Ecto neural progenitor cell (in vitro differentiated cells): Measurements from ENCODE around the gene LZTR1.

ENCODE experiments used
- DNase-seq: peaks from one replicate; pipeline ENCODE4 v3.0.0-alpha.2; 2018; ENCODE audit warnings: low spot score

LZTR1 gene

DNA sequence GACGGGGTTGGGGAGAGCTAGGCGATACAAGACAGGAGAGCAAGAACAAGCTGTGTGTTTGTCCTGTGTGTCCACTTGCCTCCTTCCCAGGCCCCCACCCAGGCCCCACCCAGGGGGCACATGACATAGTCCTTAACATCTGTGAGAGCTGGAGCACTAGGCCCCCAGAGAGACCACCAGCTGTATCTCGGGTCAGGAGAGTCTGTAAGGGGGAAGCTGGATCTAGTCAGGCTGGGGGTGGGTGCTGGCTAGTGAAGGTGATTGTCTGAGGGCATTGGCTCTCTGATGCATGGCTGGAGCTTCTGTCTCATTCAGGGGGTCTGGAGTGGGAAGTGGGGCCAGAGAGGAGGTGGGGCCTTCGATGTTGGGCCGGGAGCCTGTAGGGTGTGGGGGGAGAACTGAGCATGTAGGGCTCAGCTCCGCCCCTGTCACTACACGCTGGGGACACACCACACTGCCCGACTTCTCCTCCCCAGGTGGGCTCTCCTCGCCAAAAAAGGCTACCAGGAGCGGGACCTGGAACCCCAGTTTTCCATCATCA lies 33.4 kb downstream of the LZTR1 start:
- DNase-seq: no peak

DNA sequence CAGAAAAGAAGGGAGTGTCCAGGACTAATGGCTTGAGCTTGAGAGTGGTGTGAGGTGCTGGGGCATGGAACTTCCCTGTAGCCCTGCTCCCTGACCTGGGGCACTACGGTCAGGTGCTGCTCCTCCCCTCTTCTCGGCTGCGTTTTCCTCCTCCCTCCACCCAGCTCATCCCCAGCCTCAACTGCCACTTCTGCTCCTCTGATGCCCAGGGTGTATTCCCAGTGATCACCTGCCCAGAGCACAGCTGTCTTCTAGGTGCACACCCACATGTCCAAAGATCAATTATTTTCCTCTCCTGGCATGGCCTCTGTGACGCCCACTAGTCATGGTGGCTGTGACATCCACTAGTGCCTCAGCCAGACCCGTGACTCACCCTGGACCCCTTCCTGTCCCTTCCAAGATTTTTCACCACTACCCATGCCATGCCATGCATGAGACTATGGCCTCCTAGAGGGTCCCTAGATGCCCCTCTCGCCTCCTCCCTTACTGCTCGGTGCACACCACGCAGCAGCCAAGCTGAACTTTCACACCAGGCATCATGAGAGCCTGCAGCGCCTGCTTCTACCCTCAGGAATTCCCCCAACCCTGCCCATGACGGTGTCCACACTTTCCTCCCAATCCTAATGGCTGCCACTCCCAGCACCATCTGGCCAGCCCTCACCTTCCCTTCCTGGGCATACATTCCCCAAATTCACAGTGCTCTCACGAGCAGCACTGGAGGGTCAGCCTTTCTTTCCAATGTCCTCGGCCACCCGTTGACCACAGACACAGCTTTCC lies 34.7 kb downstream of the LZTR1 start:
- DNase-seq: no peak

DNA sequence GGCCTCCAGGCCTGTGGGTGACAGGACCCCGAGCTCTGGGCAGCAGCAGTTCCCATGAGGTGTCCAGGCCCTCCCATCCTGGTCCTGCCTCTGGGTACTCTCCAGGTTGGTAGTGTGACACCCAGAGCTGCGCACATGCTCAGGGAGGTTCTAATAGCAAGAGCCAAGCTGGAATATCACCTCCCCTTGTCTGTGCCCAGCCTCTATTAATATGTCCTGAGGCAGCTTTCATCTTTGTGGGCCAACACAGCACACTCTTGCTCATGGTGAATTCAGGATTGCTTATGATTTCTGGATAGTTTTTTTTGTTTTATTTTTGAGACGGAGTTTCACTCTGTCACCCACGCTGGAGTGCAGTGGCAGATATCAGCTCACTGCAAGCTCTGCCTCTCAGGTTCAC lies 36.2 kb downstream of the LZTR1 start:
- no peak for DNase-seq

DNA sequence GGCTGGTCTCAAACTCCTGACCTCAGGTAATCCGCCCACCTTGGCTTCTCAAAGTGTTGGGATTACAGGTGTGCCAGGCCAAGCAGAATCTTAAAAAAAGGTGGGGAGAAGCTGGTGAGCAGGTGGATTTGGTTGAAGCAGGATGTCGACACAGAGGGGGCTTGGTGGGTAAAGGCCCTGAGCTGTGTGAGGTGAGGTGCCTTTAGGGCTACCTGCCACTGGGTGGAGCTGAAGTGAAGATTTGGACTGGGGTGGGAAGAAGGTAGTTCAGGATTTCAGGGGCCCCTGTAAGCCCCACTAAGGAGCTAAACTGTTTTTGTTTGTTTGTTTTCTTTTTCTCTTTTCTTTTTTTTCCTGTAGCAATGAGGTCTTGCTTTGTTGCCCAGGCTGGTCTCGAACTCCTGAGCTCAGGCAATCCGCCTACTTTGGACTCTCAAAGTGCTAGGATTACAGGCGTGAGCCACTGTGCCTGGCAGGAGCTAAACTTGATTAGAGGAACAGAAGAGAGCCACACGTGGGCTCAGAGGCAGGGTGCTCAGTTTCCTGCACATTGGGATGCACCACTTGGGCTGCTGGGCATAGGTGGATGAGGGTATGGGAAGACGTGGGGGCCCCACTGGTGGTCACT lies 38.8 kb downstream of the LZTR1 start:
- DNase-seq: no peak

DNA sequence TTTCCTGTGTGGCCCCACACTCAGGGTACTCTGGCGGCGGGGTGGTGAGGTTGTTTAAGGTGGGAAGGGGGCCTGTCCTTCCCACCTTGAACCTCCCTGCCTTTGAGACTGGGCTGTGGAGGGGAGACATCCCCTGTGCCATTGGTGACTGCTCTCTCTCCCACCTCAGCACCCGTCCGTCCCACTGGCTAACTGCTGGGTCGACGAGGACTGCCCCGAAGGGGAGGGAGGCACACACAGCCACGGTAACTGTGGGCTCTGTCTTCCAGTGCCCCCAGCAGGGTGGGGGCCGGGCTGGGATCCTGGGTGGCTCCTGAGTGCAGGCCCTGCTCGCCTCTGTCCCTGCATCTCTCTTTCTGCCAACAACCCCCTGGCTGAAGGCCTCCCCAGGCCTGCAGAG lies 40.4 kb downstream of the LZTR1 start:
- DNase-seq: no peak

DNA sequence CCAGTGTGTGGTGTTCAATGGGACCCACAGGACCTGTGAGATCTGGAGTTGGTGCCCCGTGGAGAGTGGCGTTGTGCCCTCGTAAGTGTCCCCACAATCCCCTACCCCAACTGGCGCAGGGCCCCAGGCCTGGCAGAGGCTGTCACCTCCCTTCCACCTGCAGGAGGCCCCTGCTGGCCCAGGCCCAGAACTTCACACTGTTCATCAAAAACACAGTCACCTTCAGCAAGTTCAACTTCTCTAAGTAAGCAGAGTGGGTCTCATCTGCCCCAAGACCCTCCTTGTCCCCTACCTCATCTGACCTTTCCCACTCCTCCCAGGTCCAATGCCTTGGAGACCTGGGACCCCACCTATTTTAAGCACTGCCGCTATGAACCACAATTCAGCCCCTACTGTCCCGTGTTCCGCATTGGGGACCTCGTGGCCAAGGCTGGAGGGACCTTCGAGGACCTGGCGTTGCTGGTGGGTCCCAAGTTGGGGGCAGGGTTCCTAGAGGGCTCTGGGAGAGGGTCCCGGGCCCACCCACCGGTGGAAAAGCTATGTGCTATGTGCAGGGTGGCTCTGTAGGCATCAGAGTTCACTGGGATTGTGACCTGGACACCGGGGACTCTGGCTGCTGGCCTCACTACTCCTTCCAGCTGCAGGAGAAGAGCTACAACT lies 41.0 kb downstream of the LZTR1 start:
- DNase-seq: no peak

DNA sequence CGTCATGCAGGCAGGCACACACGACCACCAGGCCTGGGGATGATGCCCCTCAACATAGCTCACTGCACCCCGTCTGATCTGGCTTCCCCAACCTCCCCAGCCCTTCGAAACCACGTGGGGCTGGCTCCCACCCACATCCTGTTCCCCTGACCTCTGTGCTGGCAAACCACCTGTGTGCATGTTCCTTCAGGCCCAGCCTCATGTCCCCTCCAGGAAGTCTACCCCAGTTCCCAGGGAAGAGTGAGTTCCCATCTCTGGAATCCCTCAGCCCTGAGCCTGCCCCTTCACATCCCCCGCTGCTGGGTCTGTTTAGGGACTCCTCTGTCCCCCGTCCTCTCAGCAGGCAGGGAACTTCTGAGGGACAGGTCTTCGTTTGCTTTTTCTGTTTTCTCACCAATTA lies 43.2 kb downstream of the LZTR1 start:
- no peak for DNase-seq

DNA sequence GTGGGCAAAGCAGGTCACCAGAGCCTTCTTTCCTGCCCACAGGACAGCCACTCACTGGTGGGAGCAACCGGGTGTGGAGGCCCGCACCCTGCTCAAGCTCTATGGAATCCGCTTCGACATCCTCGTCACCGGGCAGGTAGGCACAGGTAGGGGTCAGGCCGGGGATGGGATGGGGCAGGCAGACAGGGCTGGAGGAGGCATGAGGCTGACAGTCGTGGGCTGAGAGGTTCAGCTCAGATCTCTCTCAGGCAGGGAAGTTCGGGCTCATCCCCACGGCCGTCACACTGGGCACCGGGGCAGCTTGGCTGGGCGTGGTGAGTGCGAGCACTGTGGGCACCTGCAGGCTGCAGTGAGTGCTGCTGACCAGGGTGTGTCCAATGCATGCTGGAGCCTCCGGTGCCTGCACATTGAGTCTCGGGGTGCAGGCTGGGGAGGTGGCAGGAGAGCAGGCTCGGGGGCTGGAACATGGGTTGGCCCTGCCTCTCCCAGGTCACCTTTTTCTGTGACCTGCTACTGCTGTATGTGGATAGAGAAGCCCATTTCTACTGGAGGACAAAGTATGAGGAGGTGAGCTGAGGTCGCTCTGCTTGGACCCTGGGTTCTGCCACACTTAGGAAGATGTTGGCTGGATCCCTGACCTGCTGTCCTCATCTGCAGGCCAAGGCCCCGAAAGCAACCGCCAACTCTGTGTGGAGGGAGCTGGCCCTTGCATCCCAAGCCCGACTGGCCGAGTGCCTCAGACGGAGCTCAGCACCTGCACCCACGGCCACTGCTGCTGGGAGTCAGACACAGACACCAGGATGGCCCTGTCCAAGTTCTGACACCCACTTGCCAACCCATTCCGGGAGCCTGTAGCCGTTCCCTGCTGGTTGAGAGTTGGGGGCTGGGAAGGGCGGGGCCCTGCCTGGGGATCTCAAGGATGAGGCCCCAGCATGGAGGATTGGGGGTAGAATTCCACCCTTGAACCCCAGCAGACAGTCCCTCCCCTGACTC lies 44.0 kb downstream of the LZTR1 start:
- DNase-seq: no peak

DNA sequence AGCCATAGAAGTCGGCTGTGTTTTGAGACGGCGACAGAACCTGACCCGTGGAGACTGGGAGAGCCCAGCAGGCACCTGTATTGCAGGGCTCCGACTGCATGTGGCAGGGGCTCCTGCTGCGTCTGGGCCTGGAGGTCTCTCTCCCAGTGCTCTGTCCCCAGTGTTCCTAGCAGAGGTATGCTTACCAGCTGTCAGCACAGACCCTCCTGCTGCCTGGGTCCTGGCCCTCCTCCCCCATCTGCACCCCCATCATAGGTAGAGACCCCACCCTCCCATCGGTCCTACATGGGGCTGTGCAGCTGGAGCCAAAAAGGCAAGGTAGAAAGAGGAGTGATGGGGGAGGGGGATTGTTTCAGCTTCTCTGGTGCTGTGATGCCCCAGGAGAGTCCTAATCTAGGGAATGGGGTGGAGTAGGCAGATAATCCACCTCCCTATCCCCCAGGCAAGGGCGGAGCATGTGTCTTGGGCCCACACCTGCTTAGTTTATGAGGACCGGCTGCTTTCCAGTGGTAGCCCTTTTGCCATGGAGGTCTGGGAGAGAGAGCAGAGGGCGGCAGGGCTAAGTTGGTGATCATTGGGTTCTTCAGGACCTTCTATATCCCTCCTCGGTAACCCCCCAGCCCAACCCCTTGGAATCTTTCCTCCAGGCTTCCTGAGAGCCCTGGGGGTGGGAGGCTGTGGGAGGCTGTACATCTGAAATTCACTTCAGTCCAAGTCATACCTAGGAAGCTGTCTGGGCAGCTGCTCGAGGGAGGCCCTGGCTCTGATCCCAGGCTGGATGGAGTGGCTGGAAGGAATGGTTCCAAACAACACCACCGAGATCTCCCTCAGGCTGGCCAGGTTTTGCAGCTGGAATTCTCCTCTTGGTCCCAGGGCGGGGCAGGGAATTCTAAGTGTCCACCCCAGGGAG lies 44.9 kb downstream of the LZTR1 start:
- no peak for DNase-seq

DNA sequence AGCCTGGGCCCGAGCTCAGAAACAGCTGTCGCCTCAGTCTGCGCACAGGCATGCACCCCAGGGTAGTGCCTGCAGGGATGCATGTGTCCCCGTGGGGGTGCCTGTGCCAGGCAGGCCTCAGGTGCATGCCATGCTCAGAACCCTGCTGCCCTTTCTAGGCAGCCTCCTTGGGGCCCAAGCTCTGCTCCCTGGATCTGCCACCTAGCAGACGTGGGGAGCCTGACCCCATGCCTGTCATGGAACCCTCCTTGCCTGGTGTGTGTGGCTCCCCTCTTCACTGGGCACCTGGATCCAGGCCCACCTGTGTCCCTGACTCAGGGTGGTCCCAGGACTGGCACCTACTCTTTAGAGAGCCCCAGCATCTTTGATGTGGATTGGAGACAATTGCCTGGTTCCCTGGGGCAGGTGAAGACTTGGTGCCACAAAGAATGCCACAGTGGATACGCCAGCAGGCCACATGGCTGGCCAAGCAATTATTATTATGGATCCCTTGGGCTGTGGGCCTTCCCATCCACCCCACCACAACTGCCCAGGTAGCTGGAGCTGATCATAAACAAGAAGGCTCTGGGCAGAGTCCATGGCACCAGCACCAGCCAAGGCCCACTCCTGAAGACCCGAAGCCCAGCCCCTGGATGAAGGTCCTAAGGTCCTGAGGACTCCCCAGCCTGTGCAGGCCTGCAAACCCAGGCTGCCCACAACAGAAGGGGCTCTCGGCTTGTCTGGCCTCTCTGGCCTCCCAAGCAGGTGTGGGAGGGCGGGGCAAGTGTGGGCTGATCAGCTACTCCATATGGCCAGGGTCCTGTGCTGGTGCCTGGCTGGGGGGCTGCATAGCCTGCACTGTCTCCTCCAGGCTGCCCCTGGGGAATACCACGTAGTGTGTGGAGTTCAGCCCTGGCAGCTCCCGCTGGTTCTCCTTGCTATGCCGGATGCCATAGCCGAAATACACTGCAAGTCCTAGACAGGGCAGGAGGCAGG lies 46.5 kb downstream of the LZTR1 start:
- no peak for DNase-seq

DNA sequence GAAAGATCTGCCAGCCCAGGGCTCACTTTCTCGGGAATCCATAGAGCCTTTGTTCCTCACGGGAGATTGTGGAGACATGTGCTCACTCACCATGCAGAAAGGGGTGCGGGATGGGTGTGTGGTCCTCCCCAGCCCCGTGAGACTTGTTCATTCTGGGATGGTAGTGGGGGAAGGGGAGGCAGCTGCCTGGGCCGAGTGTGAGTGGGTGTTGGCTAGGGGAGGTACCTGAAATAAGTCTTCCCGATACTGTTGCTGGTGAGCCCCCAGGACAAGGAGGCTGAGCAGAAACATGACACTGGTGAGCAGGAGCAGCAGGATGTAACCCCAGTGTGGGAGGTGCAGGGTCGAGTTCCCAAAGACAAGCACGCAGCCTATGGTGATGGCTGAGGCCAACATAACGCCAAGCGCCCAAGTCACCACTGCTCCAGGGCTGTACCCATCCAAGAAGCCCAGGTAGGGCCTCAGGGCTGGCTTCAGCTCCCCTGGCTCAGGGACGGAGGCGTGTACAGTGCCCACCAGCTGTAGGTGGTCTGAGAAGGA lies 47.5 kb downstream of the LZTR1 start:
- no peak for DNase-seq

DNA sequence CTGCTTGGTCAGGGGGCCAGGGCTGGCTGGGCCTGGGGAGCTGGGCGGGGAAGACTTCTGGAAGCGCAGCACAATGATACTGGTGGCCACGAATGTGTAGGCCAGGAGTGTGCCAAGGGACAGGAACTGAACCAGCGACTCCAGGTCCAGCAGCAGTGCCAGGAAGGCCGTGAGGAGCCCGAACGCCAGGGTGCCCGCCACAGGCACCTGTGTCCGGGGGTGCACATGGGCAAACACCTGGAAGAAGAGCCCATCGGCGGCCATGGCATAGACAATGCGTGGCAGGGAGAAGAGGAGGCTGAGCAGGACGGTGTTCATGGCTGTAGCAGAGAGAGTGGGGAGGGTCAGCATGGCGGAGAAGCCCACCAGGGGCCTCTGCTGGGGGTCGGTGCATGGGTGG lies 47.9 kb downstream of the LZTR1 start:
- no peak for DNase-seq

DNA sequence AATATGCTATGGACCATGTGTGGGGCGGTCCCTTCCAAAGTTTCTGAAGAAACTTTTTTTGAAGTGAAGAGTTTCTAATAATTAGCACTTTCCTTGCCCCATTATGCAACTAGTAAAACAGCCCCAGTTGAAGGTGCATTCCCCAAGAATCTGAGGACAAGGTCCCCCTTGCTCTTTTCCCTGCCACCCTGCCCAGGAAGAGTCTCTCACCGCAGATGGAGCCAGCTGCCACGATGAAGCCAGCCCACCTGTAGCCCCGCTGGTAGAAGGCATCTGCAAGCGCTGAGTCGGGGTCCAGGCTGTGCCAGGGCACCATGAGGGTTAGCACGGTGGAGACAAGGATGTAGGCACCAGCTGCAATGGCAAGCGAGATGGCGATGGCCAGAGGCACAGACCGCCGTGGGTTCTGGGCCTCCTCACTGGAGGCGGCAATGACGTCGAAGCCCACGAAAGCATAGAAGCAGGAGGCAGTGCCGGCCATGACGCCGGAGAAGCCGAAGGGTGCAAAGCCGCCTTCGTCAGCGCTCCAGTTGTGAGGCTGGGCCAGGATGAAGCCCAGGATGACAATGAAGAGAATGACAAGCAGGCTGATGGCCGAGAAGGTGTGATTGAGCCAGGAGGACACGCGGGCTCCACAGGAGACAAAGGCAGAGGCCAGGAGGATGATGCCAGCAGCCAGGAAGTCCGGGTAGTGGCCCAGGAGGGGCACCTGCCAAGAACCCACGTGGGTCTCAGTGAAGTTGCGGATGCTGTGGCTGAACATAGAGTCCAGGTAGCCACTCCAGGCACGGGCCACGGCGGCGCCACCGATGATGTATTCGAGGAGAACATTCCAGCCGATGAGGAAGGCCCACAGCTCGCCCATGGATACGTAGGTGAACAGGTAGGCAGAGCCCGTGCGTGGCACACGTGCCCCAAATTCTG lies 48.8 kb downstream of the LZTR1 start:
- DNase-seq: no peak

DNA sequence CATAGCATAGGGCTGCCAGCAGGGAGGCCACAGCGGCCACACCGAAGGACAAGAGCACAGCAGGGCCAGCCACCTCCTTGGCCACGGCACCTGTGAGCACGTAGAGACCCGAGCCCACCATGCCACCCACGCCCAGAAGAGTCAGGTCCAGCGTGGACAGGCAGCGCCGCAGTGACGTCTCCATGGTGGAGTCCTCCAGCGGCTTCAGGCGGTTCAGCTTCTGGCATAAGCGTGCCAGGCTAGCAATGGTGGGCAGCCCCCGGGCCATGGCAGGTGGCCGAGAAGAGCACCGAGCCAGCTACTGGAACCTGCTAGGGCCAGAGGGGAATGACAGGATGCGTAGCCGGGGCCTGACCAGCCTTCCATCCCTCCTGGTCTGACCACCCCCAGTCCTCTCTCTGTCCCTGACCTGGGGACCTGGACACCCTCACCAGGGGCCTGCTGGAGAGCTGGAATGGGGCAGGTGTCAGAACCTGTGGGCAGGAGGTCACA lies 49.5 kb downstream of the LZTR1 start:
- DNase-seq: no peak

DNA sequence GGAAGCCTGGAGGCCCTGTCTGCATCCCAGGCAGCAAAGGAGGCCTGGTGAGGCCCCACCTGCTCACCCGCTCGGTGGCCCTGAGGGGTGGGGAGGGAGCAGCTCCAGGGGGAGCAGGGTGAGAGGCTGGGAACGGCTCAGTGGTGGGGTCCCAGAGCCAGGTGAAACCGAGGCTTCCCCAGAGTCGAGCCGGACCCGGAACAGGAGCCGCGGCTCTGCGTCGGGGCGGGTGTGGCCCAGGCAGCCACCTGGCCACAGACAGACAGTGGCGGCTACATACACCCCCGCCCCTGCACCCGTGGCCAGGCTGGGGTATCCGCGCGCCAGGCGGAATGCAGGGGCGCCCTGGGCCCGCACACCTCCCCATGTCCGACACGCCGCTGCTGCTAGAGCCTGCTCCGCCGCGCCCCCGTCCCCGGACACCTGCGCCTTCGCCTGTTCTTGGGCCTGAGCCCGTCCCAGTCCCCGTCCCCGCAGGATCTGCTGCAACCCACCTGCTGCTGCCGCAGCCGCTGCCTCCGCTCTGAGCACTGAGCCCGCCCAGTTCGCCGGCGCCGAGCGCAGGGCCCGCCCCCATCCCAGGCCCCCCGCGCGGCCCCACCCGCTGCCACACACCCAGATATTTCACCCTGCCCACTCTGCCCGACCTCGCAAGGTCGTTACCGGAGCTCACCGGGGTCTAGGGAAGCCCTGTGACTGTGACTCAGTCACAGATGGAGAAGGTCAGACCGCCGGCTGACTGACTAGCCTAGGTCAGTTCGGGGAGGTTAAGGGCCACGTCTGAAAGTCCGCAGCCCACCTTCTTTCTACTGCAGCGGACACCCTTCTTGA lies 50.2 kb downstream of the LZTR1 start, which contains the start of gene SLC7A4:
Gene SLC7A4 (minus strand): TSS at position 525 of the 831 bp plus-strand sequence. CDS start 749 bp downstream, outside the sequence.
- no peak for DNase-seq

DNA sequence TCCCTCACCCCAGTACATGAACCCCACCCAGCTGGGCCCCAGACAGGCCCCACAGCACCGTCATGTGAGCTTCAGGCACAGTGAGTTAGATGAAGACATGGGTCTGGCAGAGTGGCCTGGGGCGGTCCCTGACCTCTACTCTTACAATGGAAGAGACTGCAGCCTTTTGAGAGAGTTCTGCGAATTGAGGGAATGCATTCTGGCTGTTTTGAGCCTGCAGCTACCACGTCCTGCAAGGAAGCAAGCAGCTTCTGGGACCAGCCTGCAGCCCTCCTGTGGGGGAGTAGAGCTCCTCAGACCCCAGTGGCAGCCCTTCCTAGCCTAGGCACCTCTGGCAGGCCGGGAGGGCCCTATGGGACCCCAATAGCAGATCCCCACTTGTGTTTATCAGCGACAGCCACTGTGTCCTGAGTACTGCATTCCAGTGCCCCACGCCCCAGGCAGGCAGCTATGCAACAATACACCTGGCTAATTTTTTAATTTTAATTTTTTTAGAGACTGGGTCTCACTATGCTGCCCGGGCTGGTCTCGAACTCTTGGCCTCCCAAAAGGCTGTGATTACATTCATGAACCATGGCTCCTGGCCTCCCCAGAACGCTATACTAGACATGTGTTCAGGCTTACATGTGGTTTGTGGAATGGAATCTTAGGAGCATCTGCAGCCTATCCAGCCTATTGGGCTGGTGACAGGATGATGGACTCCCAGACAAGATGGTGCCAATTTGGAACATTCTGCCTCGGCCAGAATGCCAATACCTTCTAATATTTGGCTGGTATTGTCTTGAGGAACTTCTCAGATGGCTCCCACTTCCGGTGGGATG lies 51.0 kb downstream of the LZTR1 start:
- DNase-seq: no peak
